ENCODE results near the gene SLC7A4. TPM values are rescaled to one million over a fixed set of nuclear protein-coding genes. Genes with fewer than 3 reads are reported as not detected.
"Not testable (repeated sequence)": the region's sequence is repeated elsewhere in the genome, so short reads cannot be mapped to it uniquely, and the experiment has no call there.

Gene SLC7A4
- total RNA-seq, 1 experiment from 2014 or later = not detected

GRCh38 chr22:21067901-21068680 is 35.7 kb upstream of the SLC7A4 start:
- no peak for DNase-seq (ENCODE audit: unreplicated experiment)

GRCh38 chr22:21067075-21067900 is 34.9 kb upstream of the SLC7A4 start:
- POLR2A ChIA-PET = no interaction called here
- H3K4me3 Mint-ChIP-seq (ENCODE audit: unreplicated experiment) = no peak overlapping the region
- TF ChIP-seq CTCF (IDR thresholded peaks at IDR 0.05; ENCODE audit: unreplicated experiment) = no peak
- no peaks in the 10 kb centered on the region for H3K36me3 Mint-ChIP-seq (ENCODE audit: insufficient read depth, unreplicated experiment)
- no peaks in the 10 kb centered on the region for H3K4me1 Mint-ChIP-seq (ENCODE audit: insufficient read depth, unreplicated experiment)
- BruUV-seq (replicated peaks) = no TSS peak
- no peak for DNase-seq (ENCODE audit: unreplicated experiment)
- peaks cover 13% of the 10 kb centered on the region for H3K27me3 Mint-ChIP-seq (ENCODE audit: insufficient read depth, unreplicated experiment)
- CTCF ChIA-PET = no interaction called here
- no peak overlapping the region for H3K27ac Mint-ChIP-seq (ENCODE audit: low read depth, unreplicated experiment)
- no peaks in the 10 kb centered on the region for H3K9me3 Mint-ChIP-seq (ENCODE audit: unreplicated experiment)
- intact Hi-C loops (cut with micrococcal nuclease) = no loop called here

More at GRCh38 chr22:21067901-21068680, 35.7 kb upstream of the SLC7A4 start:
- H3K36me3 Mint-ChIP-seq (ENCODE audit: insufficient read depth, unreplicated experiment) = no peaks in the 10 kb centered on the region
- no peak for TF ChIP-seq CTCF (IDR thresholded peaks at IDR 0.05; ENCODE audit: unreplicated experiment)
- peaks cover 2% of the 10 kb centered on the region for H3K4me1 Mint-ChIP-seq (ENCODE audit: insufficient read depth, unreplicated experiment)
- no peak overlapping the region for H3K27ac Mint-ChIP-seq (ENCODE audit: low read depth, unreplicated experiment)
- BruUV-seq (replicated peaks) = no TSS peak
- H3K4me3 Mint-ChIP-seq (ENCODE audit: unreplicated experiment) = no peak overlapping the region
- H3K9me3 Mint-ChIP-seq (ENCODE audit: unreplicated experiment) = no peaks in the 10 kb centered on the region
- peaks cover 13% of the 10 kb centered on the region for H3K27me3 Mint-ChIP-seq (ENCODE audit: insufficient read depth, unreplicated experiment)
- intact Hi-C loops (cut with micrococcal nuclease) = no loop called here
- ChIA-PET CTCF (no interaction called here), POLR2A (interaction anchor here (0.6 kb wide), 1 partner anchor 33 kb away, joined by 3 read pairs; no protein-coding TSS in a partner anchor)

- Mint-ChIP-seq H3K27ac (ENCODE audit: low read depth, unreplicated experiment) (no peak overlapping the region), H3K9me3 (ENCODE audit: unreplicated experiment) (no peaks in the 10 kb centered on the region), H3K4me3 (ENCODE audit: unreplicated experiment) (no peak overlapping the region), H3K27me3 (ENCODE audit: insufficient read depth, unreplicated experiment) (peaks cover 13% of the 10 kb centered on the region), H3K36me3 (ENCODE audit: insufficient read depth, unreplicated experiment) (no peaks in the 10 kb centered on the region), H3K4me1 (ENCODE audit: insufficient read depth, unreplicated experiment) (no peaks in the 10 kb centered on the region)
- no peak for DNase-seq (ENCODE audit: unreplicated experiment)
- CTCF ChIA-PET = interaction anchor here (0.6 to 1.3 kb wide), 2 partner anchors 12 to 179 kb away, joined by 3 to 4 read pairs; no protein-coding TSS in a partner anchor
- intact Hi-C loops (cut with micrococcal nuclease) = no loop called here
- POLR2A ChIA-PET = interaction anchor here (1.0 kb wide), 1 partner anchor 36 kb away, joined by 3 read pairs; no protein-coding TSS in a partner anchor
- TF ChIP-seq CTCF (IDR thresholded peaks at IDR 0.05; ENCODE audit: unreplicated experiment) = no peak
- no TSS peak for BruUV-seq (replicated peaks)
Observed at GRCh38 chr22:21064917-21065864, 32.8 kb upstream of the SLC7A4 start.

- ChIA-PET POLR2A (interaction anchor here (1.2 kb wide), 1 partner anchor 10 kb away, joined by 3 read pairs; no protein-coding TSS in a partner anchor), CTCF (interaction anchor here (0.6 to 1.3 kb wide), 2 partner anchors 12 to 178 kb away, joined by 3 to 4 read pairs; no protein-coding TSS in a partner anchor)
- H3K27me3 Mint-ChIP-seq (ENCODE audit: insufficient read depth, unreplicated experiment) = peaks cover 13% of the 10 kb centered on the region
- H3K36me3 Mint-ChIP-seq (ENCODE audit: insufficient read depth, unreplicated experiment); H3K27ac Mint-ChIP-seq (ENCODE audit: low read depth, unreplicated experiment); intact Hi-C loops (cut with micrococcal nuclease); DNase-seq (ENCODE audit: unreplicated experiment); H3K9me3 Mint-ChIP-seq (ENCODE audit: unreplicated experiment); H3K4me1 Mint-ChIP-seq (ENCODE audit: insufficient read depth, unreplicated experiment); H3K4me3 Mint-ChIP-seq (ENCODE audit: unreplicated experiment); BruUV-seq (replicated peaks): not testable (repeated sequence)
Observed at GRCh38 chr22:21064425-21064824, 32.1 kb upstream of the SLC7A4 start.

GRCh38 chr22:21061660-21062321 is 29.4 kb upstream of the SLC7A4 start:
- intact Hi-C loops (cut with micrococcal nuclease); H3K27ac Mint-ChIP-seq (ENCODE audit: low read depth, unreplicated experiment); H3K9me3 Mint-ChIP-seq (ENCODE audit: unreplicated experiment); BruUV-seq (replicated peaks); DNase-seq (ENCODE audit: unreplicated experiment); H3K36me3 Mint-ChIP-seq (ENCODE audit: insufficient read depth, unreplicated experiment); POLR2A ChIA-PET; H3K4me3 Mint-ChIP-seq (ENCODE audit: unreplicated experiment); CTCF ChIA-PET; H3K4me1 Mint-ChIP-seq (ENCODE audit: insufficient read depth, unreplicated experiment): not testable (repeated sequence)
- peaks cover 13% of the 10 kb centered on the region for H3K27me3 Mint-ChIP-seq (ENCODE audit: insufficient read depth, unreplicated experiment)

GRCh38 chr22:21060363-21060762 is 28.0 kb upstream of the SLC7A4 start:
- intact Hi-C loops (cut with micrococcal nuclease); H3K4me1 Mint-ChIP-seq (ENCODE audit: insufficient read depth, unreplicated experiment); BruUV-seq (replicated peaks); CTCF ChIA-PET; H3K9me3 Mint-ChIP-seq (ENCODE audit: unreplicated experiment); POLR2A ChIA-PET; H3K27ac Mint-ChIP-seq (ENCODE audit: low read depth, unreplicated experiment); H3K36me3 Mint-ChIP-seq (ENCODE audit: insufficient read depth, unreplicated experiment); H3K27me3 Mint-ChIP-seq (ENCODE audit: insufficient read depth, unreplicated experiment); DNase-seq (ENCODE audit: unreplicated experiment); H3K4me3 Mint-ChIP-seq (ENCODE audit: unreplicated experiment): not testable (repeated sequence)
